Naive thymus-derived CD4-positive, alpha-beta T cell (primary cell): ENCODE data around the gene MTMR3. TPM values are rescaled to one million over a fixed set of nuclear protein-coding genes. Genes with fewer than 3 reads are reported as not detected.

Experiments
- ATAC-seq: fragments of 150-1000 bp; cut with Tn5 transposase; 2 replicates; pipeline ENCODE4 v1.10.0; 2021; ENCODE audit warnings: mild to moderate bottlenecking, moderate library complexity
- CTCF ChIA-PET: fragments of 350-600 bp; sonication (Branson Sonifier 250); formaldehyde crosslinking; loops from one replicate; lab custom pipeline; 2021; ENCODE audit warnings: antibody characterized with exemption; lab: Charles Lee
- POLR2A ChIA-PET: fragments of 350-600 bp; sonication (Branson Sonifier 250); formaldehyde crosslinking; loops from one replicate; lab custom pipeline; 2021; ENCODE audit warnings: antibody characterized with exemption, inconsistent platforms; lab: Charles Lee
- DNase-seq, 9 donors: peaks; one replicate each; pipeline versions ENCODE4 v3.0.0 to v3.0.0-alpha.2; 2020 to 2022; ENCODE audit warnings: mixed read lengths in 1 of 9
- H3K27ac ChIP-seq: one replicate; pipeline ENCODE4 v1.7.0; 2013; ENCODE audit warnings: mild to moderate bottlenecking, low read depth, low read length, moderate library complexity
- H3K27me3 ChIP-seq, 2 donors: one replicate each; pipeline ENCODE4 v1.7.0; 2013; ENCODE audit warnings: low read length in 2 of 2, mild to moderate bottlenecking in 2 of 2, moderate library complexity in 2 of 2; ENCODE audit not compliant: control insufficient read depth in 2 of 2, insufficient read depth in 2 of 2
- H3K36me3 ChIP-seq, 3 experiments: 1 replicate in 2 of 3; 2 replicates in 1 of 3; pipeline ENCODE4 v1.7.0; 2013; ENCODE audit warnings: low read length in 3 of 3, mild to moderate bottlenecking in 3 of 3, moderate library complexity in 1 of 3; ENCODE audit not compliant: insufficient read depth in 3 of 3, control insufficient read depth in 2 of 3
- H3K4me1 ChIP-seq, 2 donors: one replicate each; pipeline ENCODE4 v1.7.0; 2013; ENCODE audit warnings: low read length in 2 of 2, mild to moderate bottlenecking in 2 of 2, moderate library complexity in 1 of 2; ENCODE audit not compliant: control insufficient read depth in 2 of 2, insufficient read depth in 2 of 2
- H3K4me3 ChIP-seq: 2 replicates; pipeline ENCODE4 v1.7.0; 2013; ENCODE audit warnings: mild to moderate bottlenecking, low read length
- H3K9me3 ChIP-seq, 3 experiments: 1 replicate in 2 of 3; 2 replicates in 1 of 3; pipeline ENCODE4 v1.7.0; 2013; ENCODE audit warnings: low read length in 3 of 3; ENCODE audit not compliant: control insufficient read depth in 2 of 3
- H3K27ac Mint-ChIP-seq, 9 donors: one replicate each; pipeline ENCODE4 v1.8.0; 2020 to 2022; ENCODE audit warnings: mixed read lengths in 9 of 9, mild to moderate bottlenecking in 8 of 9, moderate library complexity in 5 of 9, inconsistent platforms in 2 of 9
- H3K27me3 Mint-ChIP-seq, 5 donors: one replicate each; pipeline ENCODE4 v1.8.0; 2021 to 2022; ENCODE audit warnings: mixed read lengths in 5 of 5, mild to moderate bottlenecking in 1 of 5
- H3K36me3 Mint-ChIP-seq, 5 donors: one replicate each; pipeline ENCODE4 v1.8.0; 2020 to 2022; ENCODE audit warnings: mixed read lengths in 5 of 5, mild to moderate bottlenecking in 3 of 5, inconsistent platforms in 1 of 5
- H3K4me1 Mint-ChIP-seq, 7 donors: one replicate each; pipeline ENCODE4 v1.8.0; 2020 to 2022; ENCODE audit warnings: mixed read lengths in 7 of 7, mild to moderate bottlenecking in 3 of 7, inconsistent platforms in 1 of 7
- H3K4me3 Mint-ChIP-seq, 10 donors: one replicate each; pipeline ENCODE4 v1.8.0; 2020 to 2022; ENCODE audit warnings: mild to moderate bottlenecking in 10 of 10, mixed read lengths in 10 of 10, moderate library complexity in 6 of 10, inconsistent platforms in 2 of 10
- H3K9me3 Mint-ChIP-seq, 11 donors: one replicate each; pipeline ENCODE4 v1.8.0; 2020 to 2022; ENCODE audit warnings: mixed read lengths in 11 of 11, mild to moderate bottlenecking in 4 of 11, inconsistent platforms in 1 of 11, moderate library complexity in 1 of 11
- intact Hi-C, 2 donors: fragments of 100-400 bp; cut with micrococcal nuclease; formaldehyde crosslinking; loops; one replicate each; pipeline ENCODE4 v1.15.1; 2023
- polyA plus RNA-seq, 2 donors: library from polyadenylated mRNA; unstranded; fragments of 300-500 nt; fragmentation: Illumina TruSeq; gene quantifications; one replicate each; pipeline ENCODE4 v1.2.3, GENCODE V29; 2021
- total RNA-seq, 6 experiments: library from RNA in 5 of 6; stranded (reverse) in 5 of 6; gene quantifications; 1 replicate in 5 of 6; 2 replicates in 1 of 6; pipeline ENCODE4 v1.2.3 and lab custom pipeline; 2021 to 2026

Gene MTMR3
- total and polyA plus RNA-seq, 7 experiments from 2014 or later, result 14.2 to 88.7 (median 60.6) TPM

DNA sequence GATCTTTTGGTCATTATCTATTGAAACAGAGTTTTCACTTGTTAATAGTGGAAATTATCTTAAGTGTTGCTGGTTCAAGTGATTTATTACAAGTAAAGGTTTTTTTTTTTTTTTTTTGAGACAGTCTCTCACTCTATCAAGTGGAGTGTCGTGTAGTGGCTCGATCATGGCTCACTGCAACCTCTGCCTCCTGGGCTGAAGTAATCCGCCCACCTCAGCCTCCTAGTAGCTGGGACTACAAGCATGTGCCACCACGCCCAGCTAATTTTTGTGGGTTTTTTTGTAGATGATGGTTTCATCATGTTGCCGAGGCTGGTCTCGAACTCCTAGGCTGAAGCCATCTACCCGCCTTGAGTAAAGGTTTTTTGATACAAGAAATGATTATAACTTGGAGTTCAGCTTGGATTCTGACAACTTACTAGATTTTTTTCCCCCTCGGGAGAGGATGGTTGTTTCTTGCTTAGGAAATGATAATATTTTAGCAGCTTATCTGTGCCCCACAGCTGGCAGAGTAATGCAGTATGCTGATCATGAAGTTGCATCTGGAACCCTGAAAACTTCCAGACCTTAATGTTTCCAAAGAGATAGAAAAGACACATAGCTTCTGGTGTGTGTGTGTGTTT is 68.9 kb downstream of the MTMR3 start:
- Mint-ChIP-seq H3K27me3 (no peaks in the 10 kb centered on the region), H3K36me3 (peaks cover 0 to 11% (median 4%) of the 10 kb centered on the region in 5 donors), H3K9me3 (no peaks in the 10 kb centered on the region), H3K4me3 (no peak overlapping the region), H3K27ac (peak overlapping the region in 2 of 9 donors; percentile 12 to 46), H3K4me1 (peaks cover 2 to 84% (median 80%) of the 10 kb centered on the region in 7 donors)
- ChIA-PET POLR2A (no interaction called here), CTCF (no interaction called here)
- H3K27ac ChIP-seq, result no peak overlapping the region
- H3K4me3 ChIP-seq, result no peak overlapping the region
- H3K27me3 ChIP-seq, result no peaks in the 10 kb centered on the region
- intact Hi-C loops, result no loop called here
- no peak for ATAC-seq
- peaks cover 0 to 9% of the 10 kb centered on the region in 2 donors for H3K4me1 ChIP-seq
- H3K9me3 ChIP-seq, result no peaks in the 10 kb centered on the region
- peaks cover 0 to 4% (median 0%) of the 10 kb centered on the region in 3 experiments for H3K36me3 ChIP-seq
- DNase-seq, result no peak

GRCh38 chr22:29954203-29954855 is 71.4 kb downstream of the MTMR3 start:
- Mint-ChIP-seq H3K9me3 (no peaks in the 10 kb centered on the region), H3K4me3 (no peak overlapping the region), H3K36me3 (peaks cover 0 to 22% (median 10%) of the 10 kb centered on the region in 5 donors), H3K27ac (peak overlapping the region in 1 of 9 donors; percentile 15), H3K27me3 (no peaks in the 10 kb centered on the region), H3K4me1 (peaks cover 2 to 73% (median 60%) of the 10 kb centered on the region in 7 donors)
- peaks cover 5 to 9% of the 10 kb centered on the region in 2 donors for H3K4me1 ChIP-seq
- no peak overlapping the region for H3K4me3 ChIP-seq
- no peaks in the 10 kb centered on the region for H3K27me3 ChIP-seq
- ChIA-PET POLR2A (no interaction called here), CTCF (no interaction called here)
- no peak for ATAC-seq
- no peak for DNase-seq
- no peaks in the 10 kb centered on the region for H3K9me3 ChIP-seq
- no peak overlapping the region for H3K27ac ChIP-seq
- intact Hi-C loops, result no loop called here
- H3K36me3 ChIP-seq, result peaks cover 0 to 5% (median 4%) of the 10 kb centered on the region in 3 experiments

DNA sequence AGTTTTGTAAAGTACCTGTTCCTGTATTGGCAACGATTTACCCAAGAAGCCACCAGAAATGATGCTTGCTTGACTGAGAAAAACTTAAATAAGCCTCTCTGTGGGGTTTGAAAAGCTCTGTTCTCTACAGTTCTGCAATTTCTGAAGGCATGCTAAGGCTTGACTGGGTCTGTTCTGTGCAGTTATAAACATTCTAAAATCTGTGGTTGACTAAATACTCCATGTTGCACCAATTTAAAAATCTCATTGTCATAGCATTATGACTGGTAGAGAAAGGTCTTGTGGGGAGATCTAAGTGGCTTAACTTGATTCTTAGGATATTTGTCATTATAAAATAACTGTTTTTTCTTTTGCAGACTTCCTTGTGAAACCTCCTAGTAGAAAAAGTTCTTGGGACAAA is 73.7 kb downstream of the MTMR3 start:
- ChIA-PET CTCF (no interaction called here), POLR2A (no interaction called here)
- Mint-ChIP-seq H3K36me3 (peaks cover 0 to 25% (median 10%) of the 10 kb centered on the region in 5 donors), H3K4me1 (peaks cover 6 to 53% (median 44%) of the 10 kb centered on the region in 7 donors), H3K27me3 (no peaks in the 10 kb centered on the region), H3K4me3 (peak overlapping the region in 1 of 10 donors; percentile 28), H3K27ac (no peak overlapping the region), H3K9me3 (no peaks in the 10 kb centered on the region)
- intact Hi-C loops, result no loop called here
- ATAC-seq (no peak), DNase-seq (no peak)
- Histone ChIP-seq H3K9me3 (no peaks in the 10 kb centered on the region), H3K27me3 (no peaks in the 10 kb centered on the region), H3K4me3 (no peak overlapping the region), H3K27ac (no peak overlapping the region), H3K36me3 (peaks cover 0 to 6% (median 4%) of the 10 kb centered on the region in 3 experiments), H3K4me1 (peaks cover 5% of the 10 kb centered on the region in 2 donors)

GRCh38 chr22:29958170-29958569 is 75.2 kb downstream of the MTMR3 start:
- peaks cover 0 to 10% (median 4%) of the 10 kb centered on the region in 3 experiments for H3K36me3 ChIP-seq
- no peak overlapping the region for H3K4me3 Mint-ChIP-seq
- CTCF ChIA-PET, result no interaction called here
- peaks cover 0 to 28% (median 10%) of the 10 kb centered on the region in 5 donors for H3K36me3 Mint-ChIP-seq
- peaks cover 4 to 39% (median 30%) of the 10 kb centered on the region in 7 donors for H3K4me1 Mint-ChIP-seq
- H3K27me3 ChIP-seq, result no peaks in the 10 kb centered on the region
- peaks cover 0 to 5% of the 10 kb centered on the region in 2 donors for H3K4me1 ChIP-seq
- DNase-seq (no peak), ATAC-seq (no peak)
- no peaks in the 10 kb centered on the region for H3K9me3 ChIP-seq
- H3K27ac ChIP-seq, result no peak overlapping the region
- intact Hi-C loops, result no loop called here
- POLR2A ChIA-PET, result no interaction called here
- peak overlapping the region in 1 of 9 donors; percentile 50 for H3K27ac Mint-ChIP-seq
- H3K9me3 Mint-ChIP-seq, result no peaks in the 10 kb centered on the region
- no peak overlapping the region for H3K4me3 ChIP-seq
- H3K27me3 Mint-ChIP-seq, result no peaks in the 10 kb centered on the region

- peaks cover 0 to 5% (median 0%) of the 10 kb centered on the region in 3 experiments for H3K36me3 ChIP-seq
- Mint-ChIP-seq H3K4me1 (peaks cover 6 to 48% (median 38%) of the 10 kb centered on the region in 7 donors), H3K9me3 (peaks cover 0 to 1% (median 0%) of the 10 kb centered on the region in 11 donors), H3K36me3 (peaks cover 0 to 34% (median 6%) of the 10 kb centered on the region in 5 donors), H3K27ac (peak overlapping the region in 1 of 9 donors; percentile 5), H3K4me3 (no peak overlapping the region), H3K27me3 (no peaks in the 10 kb centered on the region)
- H3K9me3 ChIP-seq, result no peaks in the 10 kb centered on the region
- no peak for ATAC-seq
- H3K27me3 ChIP-seq, result no peaks in the 10 kb centered on the region
- POLR2A ChIA-PET, result no interaction called here
- no peak overlapping the region for H3K27ac ChIP-seq
- no peak overlapping the region for H3K4me3 ChIP-seq
- DNase-seq, result no peak
- intact Hi-C loops, result loop anchor here in 1 of 2 donors (10.0 kb wide), 1 partner anchor 80 kb away; the partner anchor contains the start of gene MTMR3
- no peaks in the 10 kb centered on the region for H3K4me1 ChIP-seq
- CTCF ChIA-PET, result no interaction called here
Observed at GRCh38 chr22:29964776-29965175, 81.8 kb downstream of the MTMR3 start.

GRCh38 chr22:29967461-29967860 is 84.5 kb downstream of the MTMR3 start:
- Mint-ChIP-seq H3K36me3 (peaks cover 0 to 32% (median 12%) of the 10 kb centered on the region in 5 donors), H3K27me3 (no peaks in the 10 kb centered on the region), H3K9me3 (peaks cover 0 to 3% (median 0%) of the 10 kb centered on the region in 11 donors), H3K4me1 (peaks cover 2 to 48% (median 37%) of the 10 kb centered on the region in 7 donors), H3K27ac (no peak overlapping the region), H3K4me3 (no peak overlapping the region)
- ATAC-seq (no peak), DNase-seq (no peak)
- Histone ChIP-seq H3K27me3 (no peaks in the 10 kb centered on the region), H3K27ac (no peak overlapping the region), H3K4me3 (no peak overlapping the region), H3K4me1 (no peaks in the 10 kb centered on the region), H3K9me3 (no peaks in the 10 kb centered on the region), H3K36me3 (peaks cover 0 to 8% (median 0%) of the 10 kb centered on the region in 3 experiments)
- CTCF ChIA-PET, result interaction anchor here (0.6 to 1.1 kb wide), 2 partner anchors 87 to 358 kb away, joined by 4 to 5 read pairs; no protein-coding TSS in a partner anchor
- POLR2A ChIA-PET, result no interaction called here
- intact Hi-C loops, result loop anchor here in 1 of 2 donors (10.0 kb wide), 1 partner anchor 83 kb away; the partner anchor contains the start of gene MTMR3
